Measurements from ENCODE around the gene CRYZL1. TPM values are rescaled to one million over a fixed set of nuclear protein-coding genes. Genes with fewer than 3 reads are reported as not detected.

Gene CRYZL1
- total RNA-seq, 1 experiment from 2014 or later: 43.0 TPM

DNA sequence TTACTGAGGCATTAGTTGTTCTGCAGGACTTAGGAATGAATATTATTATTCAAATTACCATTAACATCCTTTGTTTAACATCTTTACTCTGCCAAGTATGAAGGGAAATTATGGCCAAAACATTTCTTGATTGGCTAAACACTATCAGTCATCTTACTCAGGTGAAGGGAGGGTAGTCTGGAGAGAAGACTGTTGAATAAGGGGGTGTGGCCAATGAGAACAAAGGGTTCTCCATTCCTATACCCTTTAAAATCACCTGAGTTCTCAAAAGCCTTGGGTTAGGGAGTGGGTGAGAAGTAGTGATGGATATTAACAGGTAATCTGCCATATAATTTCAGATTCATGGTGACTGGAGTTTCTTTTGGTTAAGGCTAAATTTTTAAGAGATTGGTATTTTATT lies 19.3 kb downstream of the CRYZL1 start:
- no peaks in the 10 kb centered on the region for H3K79me2 ChIP-seq (ENCODE audit: insufficient read depth, low read length)
- CTCF ChIA-PET: interaction anchor here (3.2 kb wide), 1 partner anchor 16 kb away, joined by 25 read pairs; no protein-coding TSS in a partner anchor
- no TSS peak for BruUV-seq (replicated peaks)
- no peak overlapping the region for H3K4me3 ChIP-seq (replicated peaks in 1 of 2; ENCODE audit: low read depth in 1 of 2, low read length in 2 of 2)
- ATAC-seq (no peak), DNase-seq (ENCODE audit: low read depth, low spot score) (no peak)
- H3K36me3 ChIP-seq (ENCODE audit: control insufficient read depth in 1 of 2, insufficient read depth in 2 of 2, low read length in 2 of 2): peaks cover 0 to 9% of the 10 kb centered on the region in 2 experiments; a peak in 2 of 4 replicates
- no peak overlapping the region for H3K9ac ChIP-seq (ENCODE audit: low read length)
- POLR2A ChIA-PET: no interaction called here
- H3K9me2 ChIP-seq (ENCODE audit: insufficient read depth): no peaks in the 10 kb centered on the region
- RAD21 ChIA-PET (ENCODE audit: low non-redundant PET in 1 of 2, low total read pairs in 2 of 2, uncharacterized antibody in 2 of 2, unreplicated experiment in 2 of 2): no interaction called here
- H2AFZ ChIP-seq (ENCODE audit: low read depth, low read length, poor library complexity, severe bottlenecking): no peak overlapping the region
- no peaks in the 10 kb centered on the region for H4K20me1 ChIP-seq (ENCODE audit: insufficient read depth)
- H3K27me3 ChIP-seq (ENCODE audit: insufficient read depth, low read length): no peaks in the 10 kb centered on the region
- intact Hi-C loops (cut with micrococcal nuclease): no loop called here
- no peak overlapping the region for H3K27ac ChIP-seq (ENCODE audit: low read depth, low read length)
- no peak for TF ChIP-seq CEBPB (IDR thresholded peaks at IDR 0.05; ENCODE audit: low read depth)
- no peak for TF ChIP-seq SP1 (IDR thresholded peaks at IDR 0.05; ENCODE audit: low read depth)
- TF ChIP-seq, protein P1, sequence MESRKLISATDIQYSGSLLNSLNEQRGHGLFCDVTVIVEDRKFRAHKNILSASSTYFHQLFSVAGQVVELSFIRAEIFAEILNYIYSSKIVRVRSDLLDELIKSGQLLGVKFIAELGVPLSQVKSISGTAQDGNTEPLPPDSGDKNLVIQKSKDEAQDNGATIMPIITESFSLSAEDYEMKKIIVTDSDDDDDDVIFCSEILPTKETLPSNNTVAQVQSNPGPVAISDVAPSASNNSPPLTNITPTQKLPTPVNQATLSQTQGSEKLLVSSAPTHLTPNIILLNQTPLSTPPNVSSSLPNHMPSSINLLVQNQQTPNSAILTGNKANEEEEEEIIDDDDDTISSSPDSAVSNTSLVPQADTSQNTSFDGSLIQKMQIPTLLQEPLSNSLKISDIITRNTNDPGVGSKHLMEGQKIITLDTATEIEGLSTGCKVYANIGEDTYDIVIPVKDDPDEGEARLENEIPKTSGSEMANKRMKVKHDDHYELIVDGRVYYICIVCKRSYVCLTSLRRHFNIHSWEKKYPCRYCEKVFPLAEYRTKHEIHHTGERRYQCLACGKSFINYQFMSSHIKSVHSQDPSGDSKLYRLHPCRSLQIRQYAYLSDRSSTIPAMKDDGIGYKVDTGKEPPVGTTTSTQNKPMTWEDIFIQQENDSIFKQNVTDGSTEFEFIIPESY (IDR thresholded peaks at IDR 0.05; ENCODE audit: extremely low read depth, insufficient replicate concordance, low read length): no peak
- no peak for TF ChIP-seq ZNF274 (IDR thresholded peaks at IDR 0.05; ENCODE audit: low read depth, low read length)
- TF ChIP-seq, protein P2, sequence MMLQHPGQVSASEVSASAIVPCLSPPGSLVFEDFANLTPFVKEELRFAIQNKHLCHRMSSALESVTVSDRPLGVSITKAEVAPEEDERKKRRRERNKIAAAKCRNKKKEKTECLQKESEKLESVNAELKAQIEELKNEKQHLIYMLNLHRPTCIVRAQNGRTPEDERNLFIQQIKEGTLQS (IDR thresholded peaks at IDR 0.05): no peak
- TF ChIP-seq YY1 (IDR thresholded peaks at IDR 0.05; ENCODE audit: extremely low read depth, insufficient replicate concordance, low read depth, low read length): no peak
- no peak for TF ChIP-seq EZH2 (IDR thresholded peaks at IDR 0.05)
- TF ChIP-seq, protein P3, sequence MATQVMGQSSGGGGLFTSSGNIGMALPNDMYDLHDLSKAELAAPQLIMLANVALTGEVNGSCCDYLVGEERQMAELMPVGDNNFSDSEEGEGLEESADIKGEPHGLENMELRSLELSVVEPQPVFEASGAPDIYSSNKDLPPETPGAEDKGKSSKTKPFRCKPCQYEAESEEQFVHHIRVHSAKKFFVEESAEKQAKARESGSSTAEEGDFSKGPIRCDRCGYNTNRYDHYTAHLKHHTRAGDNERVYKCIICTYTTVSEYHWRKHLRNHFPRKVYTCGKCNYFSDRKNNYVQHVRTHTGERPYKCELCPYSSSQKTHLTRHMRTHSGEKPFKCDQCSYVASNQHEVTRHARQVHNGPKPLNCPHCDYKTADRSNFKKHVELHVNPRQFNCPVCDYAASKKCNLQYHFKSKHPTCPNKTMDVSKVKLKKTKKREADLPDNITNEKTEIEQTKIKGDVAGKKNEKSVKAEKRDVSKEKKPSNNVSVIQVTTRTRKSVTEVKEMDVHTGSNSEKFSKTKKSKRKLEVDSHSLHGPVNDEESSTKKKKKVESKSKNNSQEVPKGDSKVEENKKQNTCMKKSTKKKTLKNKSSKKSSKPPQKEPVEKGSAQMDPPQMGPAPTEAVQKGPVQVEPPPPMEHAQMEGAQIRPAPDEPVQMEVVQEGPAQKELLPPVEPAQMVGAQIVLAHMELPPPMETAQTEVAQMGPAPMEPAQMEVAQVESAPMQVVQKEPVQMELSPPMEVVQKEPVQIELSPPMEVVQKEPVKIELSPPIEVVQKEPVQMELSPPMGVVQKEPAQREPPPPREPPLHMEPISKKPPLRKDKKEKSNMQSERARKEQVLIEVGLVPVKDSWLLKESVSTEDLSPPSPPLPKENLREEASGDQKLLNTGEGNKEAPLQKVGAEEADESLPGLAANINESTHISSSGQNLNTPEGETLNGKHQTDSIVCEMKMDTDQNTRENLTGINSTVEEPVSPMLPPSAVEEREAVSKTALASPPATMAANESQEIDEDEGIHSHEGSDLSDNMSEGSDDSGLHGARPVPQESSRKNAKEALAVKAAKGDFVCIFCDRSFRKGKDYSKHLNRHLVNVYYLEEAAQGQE (IDR thresholded peaks at IDR 0.05; ENCODE audit: low read depth): no peak
- TF ChIP-seq SIN3A (IDR thresholded peaks at IDR 0.05; ENCODE audit: low read depth): no peak
- TF ChIP-seq ELF1 (IDR thresholded peaks at IDR 0.05; ENCODE audit: borderline replicate concordance, low read depth): no peak
- TF ChIP-seq EGR1 (IDR thresholded peaks at IDR 0.05; ENCODE audit: low read depth): no peak
- TF ChIP-seq FOSL1 (IDR thresholded peaks at IDR 0.05; ENCODE audit: low read depth): no peak
- no peak for TF ChIP-seq POLR2A (IDR thresholded peaks at IDR 0.05; ENCODE audit: borderline replicate concordance, extremely low read depth, insufficient read depth, insufficient read length)
- TF ChIP-seq POLR2AphosphoS5 (IDR thresholded peaks at IDR 0.05; ENCODE audit: low read depth, low read length): no peak
- TF ChIP-seq EZH2phosphoT487 (IDR thresholded peaks at IDR 0.05; ENCODE audit: borderline replicate concordance): no peak
- TF ChIP-seq JUND (IDR thresholded peaks at IDR 0.05): no peak
- H3K4me1 ChIP-seq (ENCODE audit: control insufficient read depth in 1 of 2, insufficient read depth in 2 of 2, low read length in 2 of 2): no peaks in the 10 kb centered on the region
- no peak overlapping the region for H3K4me2 ChIP-seq (ENCODE audit: low read length)
- H3K9me3 ChIP-seq (ENCODE audit: control insufficient read depth in 1 of 2, insufficient read depth in 1 of 2, low read depth in 1 of 2, low read length in 2 of 2): no peaks in the 10 kb centered on the region

Measured in HCT116 (cell line).